ENCODE data around the gene SERP2.

DNA sequence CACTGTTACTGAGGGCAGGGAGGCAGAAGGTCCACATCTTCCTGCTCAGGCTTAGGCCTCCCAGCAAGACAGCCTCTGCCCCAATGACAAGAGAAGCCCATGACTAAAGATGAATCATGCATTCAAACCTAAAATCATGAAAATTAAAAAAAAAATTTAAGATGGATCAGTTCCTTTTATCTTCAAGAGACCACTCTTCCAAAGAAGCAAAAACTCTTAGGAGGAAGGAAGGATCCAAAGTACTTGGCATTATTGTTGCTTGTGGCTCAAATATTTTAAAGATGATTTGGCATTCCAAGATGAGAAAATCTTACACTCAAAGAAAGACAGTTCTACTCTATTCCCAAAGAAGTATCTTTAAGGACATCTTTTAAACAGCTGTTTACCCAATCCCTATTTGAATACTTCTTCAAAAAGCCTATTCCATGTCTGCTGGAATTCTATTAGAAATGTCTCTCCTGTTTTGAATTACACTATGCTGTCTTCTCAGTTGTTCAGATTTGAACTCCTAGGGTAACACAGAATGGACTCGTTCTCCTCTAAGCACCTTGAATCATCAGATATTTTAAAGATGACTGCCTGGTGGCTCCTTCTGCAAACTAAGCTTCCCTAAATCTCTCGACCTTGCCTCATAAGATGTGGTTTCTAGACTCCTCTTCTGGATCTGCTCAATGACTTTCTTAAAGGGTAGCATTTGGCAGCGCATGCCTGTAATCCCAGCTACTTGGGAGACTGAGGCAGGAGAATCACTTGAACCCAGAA, 7.0 kb downstream of the SERP2 start:
- TF ChIP-seq POLR2AphosphoS5 (IDR thresholded peaks at IDR 0.05) (no peak), POLR2A (IDR thresholded peaks at IDR 0.05; ENCODE audit: low read depth) (no peak)
- TF ChIP-seq, protein P1, sequence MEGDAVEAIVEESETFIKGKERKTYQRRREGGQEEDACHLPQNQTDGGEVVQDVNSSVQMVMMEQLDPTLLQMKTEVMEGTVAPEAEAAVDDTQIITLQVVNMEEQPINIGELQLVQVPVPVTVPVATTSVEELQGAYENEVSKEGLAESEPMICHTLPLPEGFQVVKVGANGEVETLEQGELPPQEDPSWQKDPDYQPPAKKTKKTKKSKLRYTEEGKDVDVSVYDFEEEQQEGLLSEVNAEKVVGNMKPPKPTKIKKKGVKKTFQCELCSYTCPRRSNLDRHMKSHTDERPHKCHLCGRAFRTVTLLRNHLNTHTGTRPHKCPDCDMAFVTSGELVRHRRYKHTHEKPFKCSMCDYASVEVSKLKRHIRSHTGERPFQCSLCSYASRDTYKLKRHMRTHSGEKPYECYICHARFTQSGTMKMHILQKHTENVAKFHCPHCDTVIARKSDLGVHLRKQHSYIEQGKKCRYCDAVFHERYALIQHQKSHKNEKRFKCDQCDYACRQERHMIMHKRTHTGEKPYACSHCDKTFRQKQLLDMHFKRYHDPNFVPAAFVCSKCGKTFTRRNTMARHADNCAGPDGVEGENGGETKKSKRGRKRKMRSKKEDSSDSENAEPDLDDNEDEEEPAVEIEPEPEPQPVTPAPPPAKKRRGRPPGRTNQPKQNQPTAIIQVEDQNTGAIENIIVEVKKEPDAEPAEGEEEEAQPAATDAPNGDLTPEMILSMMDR (IDR thresholded peaks at IDR 0.05): no peak

Measured in esophagus muscularis mucosa (tissue), 3 donors.